NCI-H1694 (cell line): ENCODE measurements around the gene CNNM4.
A peak's percentile ranks its signal among the peaks of the same experiment; 100 is the strongest.

Experiments used
- DNase-seq: peaks from one replicate; lab custom pipeline; 2025; lab: John Stamatoyannopoulos, UW

CNNM4 gene

GRCh38 chr2:96760036-96760985 is at the start of gene CNNM4:
Gene CNNM4 (plus strand): TSS chr2:96760902. CDS start chr2:96761000, 98 bp downstream.
- DNase-seq, result peak; percentile 72

GRCh38 chr2:96710985-96711384 is 49.7 kb upstream of the CNNM4 start:
- DNase-seq, result no peak

GRCh38 chr2:96715658-96716057 is 45.0 kb upstream of the CNNM4 start:
- no peak for DNase-seq

DNA sequence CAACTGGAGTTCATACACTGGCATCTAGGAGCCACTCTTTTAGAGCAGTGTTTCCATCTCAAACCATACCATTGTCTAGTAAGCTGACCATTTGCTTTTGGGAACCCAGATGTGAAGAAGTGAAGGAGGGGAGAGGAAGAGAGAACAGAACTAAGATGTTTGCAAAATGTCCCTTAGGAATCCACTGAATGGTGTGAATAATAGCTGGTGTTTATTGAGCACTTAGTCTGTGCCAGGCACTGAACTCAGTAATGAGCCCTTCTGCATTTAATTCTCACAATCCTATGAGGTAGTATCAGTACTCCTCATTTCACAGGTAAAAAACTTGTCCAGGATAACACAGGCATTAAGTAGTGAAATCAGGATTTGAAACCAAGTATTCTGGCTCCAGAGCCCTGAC is 44.3 kb upstream of the CNNM4 start:
- no peak for DNase-seq

GRCh38 chr2:96726131-96726530 is 34.6 kb upstream of the CNNM4 start:
- no peak for DNase-seq

DNA sequence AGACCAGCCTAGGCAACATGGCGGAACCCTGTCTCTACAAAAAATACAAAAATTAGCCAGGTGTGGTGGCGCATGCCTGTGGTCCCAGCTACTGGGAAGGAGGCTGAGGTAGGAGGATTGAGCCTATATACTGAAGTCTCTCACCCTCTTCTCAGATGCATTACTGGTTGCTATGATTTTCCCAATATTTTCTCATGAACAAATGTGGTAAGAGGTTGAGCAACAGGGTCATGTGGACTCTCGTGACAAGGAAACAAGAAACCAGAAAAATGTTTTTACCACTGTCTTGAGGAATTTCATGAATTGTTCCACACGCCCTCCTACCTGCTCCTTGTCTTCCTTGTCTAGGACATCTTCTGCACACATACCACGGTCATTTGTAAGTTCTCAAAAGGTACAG is 33.3 kb upstream of the CNNM4 start:
- no peak for DNase-seq

DNA sequence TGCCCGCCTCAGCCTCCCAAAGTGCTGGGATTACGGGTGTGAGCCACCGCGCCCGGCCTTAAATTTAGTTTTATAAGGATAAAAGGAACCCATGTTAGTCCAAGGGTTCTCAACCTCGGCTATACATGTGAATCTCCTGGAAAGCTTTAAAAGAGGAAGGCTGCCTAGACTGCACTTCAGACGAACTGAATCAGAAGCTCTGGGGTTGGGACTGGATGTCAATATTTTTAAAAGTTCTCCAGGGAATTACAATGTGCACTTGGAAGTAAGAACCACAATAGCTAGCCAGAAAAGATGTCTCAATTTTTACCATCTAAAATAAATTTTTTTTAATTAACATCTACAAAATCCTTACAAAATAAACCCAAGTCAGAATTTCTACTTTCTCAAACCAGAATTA is 31.0 kb upstream of the CNNM4 start:
- no peak for DNase-seq

DNA sequence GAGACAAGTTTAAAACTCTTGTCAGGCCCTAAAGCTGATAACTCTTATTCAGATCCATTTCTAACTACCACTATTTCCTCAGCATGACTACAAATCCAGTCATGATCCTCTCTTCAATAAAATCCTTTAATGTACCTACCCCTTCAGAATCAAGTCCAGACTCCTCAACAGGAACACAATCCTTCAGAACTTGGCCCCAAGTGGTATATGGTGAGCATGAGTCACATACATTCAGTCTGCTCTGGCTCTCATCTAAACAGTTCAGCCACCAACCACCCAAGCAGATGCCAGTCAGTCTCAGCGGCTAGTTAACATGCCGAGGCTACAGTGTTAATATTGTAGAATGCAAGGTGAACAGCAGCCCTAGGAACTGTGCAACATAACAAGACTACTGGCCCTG is 30.5 kb upstream of the CNNM4 start:
- DNase-seq, result no peak

GRCh38 chr2:96733931-96734330 is 26.8 kb upstream of the CNNM4 start:
- no peak for DNase-seq

DNA sequence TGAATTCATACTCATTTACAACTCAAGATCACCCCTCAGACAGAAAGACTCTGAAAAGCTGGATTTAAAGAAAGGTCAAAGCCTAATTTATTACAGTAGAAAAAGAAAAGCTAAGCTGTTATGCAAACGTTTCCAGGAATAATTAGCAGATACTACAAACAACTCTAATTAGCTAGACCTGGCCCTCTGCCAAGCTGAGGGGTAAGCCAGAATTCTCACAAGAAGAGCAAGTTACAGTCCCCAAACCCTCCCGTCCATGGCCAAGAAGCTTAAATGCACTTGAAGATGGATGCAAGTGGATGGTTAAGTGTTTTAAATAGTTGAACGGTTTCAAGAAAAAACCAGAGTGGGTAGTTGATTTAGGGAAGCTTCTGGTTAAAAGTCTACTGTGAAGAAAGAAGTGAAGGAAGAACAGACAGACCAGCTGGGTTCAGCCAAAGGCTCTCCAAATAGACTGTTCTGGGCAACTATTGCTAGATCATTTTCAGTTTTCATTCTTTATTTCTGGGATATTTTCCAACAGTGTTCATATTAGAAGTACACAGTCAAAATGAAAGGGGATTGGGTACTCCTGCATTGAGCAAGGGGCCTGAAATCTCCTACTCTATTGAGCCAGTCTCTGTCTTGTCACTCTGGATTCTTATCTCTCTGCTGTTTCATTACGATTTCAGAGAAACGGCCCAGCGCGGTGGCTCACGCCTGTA is 25.7 kb upstream of the CNNM4 start:
- DNase-seq, result no peak

DNA sequence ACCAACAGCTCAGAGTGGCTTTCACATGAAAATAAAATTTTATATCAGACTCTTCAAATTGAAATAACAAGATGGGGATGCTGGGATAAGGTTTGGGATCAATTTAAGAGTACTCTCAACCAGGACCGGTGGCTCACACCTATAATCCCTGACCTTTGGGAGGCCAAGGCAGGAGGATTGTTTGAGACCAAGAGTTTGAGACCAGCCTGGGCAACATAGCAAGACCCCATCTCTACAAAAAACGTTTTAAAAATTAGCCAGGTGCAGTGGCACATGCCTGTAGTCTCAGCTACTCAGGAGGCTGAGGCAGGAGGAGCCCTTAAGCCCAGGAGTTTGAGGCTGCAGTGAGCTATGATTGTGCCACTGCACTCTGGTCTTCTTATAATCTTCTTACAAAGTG is 23.5 kb upstream of the CNNM4 start:
- DNase-seq, result no peak

DNA sequence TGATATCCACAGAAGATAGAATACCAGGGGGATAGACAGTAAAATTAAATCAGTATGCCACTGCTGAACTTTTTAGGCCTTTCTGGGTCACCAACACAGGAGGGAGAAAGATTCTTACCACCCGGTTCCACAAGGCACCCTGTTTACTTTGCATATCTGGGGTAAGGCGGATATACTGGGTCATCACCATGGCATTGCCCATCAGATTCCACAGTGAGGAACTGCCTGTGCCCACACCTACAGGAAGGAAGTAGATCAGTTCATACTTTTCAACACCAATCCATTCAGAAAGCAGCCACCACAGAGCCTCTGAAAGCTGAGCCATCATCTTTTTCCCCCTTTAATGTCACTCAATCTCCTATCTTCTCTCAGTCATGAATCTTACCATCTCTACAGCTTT is 22.9 kb upstream of the CNNM4 start:
- DNase-seq, result no peak

- DNase-seq, result no peak
Observed at GRCh38 chr2:96739076-96739632, 21.5 kb upstream of the CNNM4 start.

- DNase-seq, result peak; percentile 98
Observed at GRCh38 chr2:96739633-96740428, 20.9 kb upstream of the CNNM4 start, which contains the start of gene LMAN2L. Gene LMAN2L (minus strand): TSS chr2:96740064. CDS start chr2:96740040, 24 bp downstream.

- DNase-seq, result no peak
Observed at GRCh38 chr2:96747061-96747617, 13.6 kb upstream of the CNNM4 start.

- no peak for DNase-seq
Observed at GRCh38 chr2:96751800-96752199, 8.9 kb upstream of the CNNM4 start.

DNA sequence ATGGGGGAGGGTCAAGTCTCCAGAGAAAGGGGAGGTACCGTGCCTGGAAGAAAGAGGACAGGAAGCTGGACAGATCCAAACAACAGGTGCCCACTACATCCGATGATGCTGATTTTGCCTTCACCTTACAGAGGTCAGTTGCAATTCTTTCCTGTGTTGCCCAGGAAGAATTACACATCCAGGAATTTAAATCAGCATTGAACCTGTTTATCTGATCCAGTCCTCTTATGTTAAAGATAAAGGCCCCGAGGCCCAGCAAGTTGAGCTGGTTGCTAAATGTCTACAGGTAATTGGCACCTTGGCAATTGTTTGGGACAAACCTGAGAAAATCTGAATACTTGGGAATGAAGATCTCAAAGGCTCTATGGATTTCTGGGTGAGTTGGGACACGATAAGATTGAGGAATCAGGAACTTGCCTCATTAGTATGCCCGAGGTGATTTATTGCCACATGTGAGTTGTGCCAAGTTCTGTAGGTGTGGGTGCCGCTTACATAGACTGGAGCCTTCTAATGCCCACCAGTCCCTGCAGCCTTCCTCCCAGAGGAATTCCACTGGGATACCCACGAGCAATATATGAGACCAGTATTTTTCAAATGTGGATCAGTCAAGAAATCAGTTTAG is 6.9 kb upstream of the CNNM4 start:
- no peak for DNase-seq

GRCh38 chr2:96754317-96754716 is 6.4 kb upstream of the CNNM4 start:
- no peak for DNase-seq

DNA sequence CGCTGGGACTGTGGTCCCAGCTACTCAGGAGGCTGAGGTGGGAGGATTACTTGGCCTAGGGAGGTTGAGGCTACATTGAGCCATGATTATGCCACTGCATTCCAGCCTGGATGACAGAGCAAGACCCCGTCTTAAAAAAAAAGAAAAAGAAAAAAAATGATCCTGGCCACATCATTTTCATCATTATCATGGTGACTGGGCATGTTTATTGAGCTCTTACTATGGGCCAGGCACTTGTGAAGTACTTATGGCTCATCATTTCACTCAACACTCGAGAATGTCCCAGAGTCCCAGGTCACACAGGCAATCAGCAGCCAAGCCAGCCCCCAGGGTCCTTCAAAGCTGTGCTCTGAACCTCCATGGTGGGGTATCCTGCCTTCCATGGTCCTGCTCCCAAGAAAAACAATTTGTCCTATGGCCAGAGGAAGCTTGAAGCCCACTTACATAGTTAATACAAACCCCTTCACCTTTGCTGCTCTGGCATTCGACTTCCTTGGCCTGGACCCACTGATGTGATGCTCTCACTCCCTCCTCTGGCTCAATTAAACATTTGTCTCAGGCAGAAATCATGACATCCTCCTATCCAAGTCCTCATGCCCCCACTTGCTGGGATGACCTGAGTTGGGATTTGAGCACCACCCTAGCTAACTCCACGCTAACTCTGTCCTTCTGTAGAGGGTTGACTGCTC is 3.8 kb upstream of the CNNM4 start:
- DNase-seq, result no peak

DNA sequence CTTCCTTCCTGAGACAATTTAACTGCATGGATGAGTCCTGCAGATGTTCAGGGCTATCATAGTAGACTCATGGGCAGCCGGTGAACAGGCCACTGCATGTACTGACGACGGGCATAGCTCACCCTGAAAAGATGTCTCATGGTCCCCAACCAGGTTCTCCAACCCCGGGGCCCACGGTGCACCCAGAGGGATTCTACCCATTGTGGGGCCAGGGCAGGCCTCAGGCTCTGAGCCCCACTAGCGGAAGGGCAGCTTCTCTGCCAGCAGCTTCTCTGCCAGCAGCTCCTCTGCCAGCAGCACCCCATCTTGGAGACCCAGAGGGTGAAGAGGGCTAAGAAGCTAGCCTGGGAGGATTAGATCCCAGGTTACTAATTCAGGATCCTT is 3.2 kb upstream of the CNNM4 start:
- no peak for DNase-seq

GRCh38 chr2:96758987-96759386 is 1.7 kb upstream of the CNNM4 start:
- no peak for DNase-seq
